WTC11 (cell line): ENCODE results near the gene AADACL2.

ENCODE experiments used
- CTCF ChIP-seq: fragments of 200-600 bp; IDR thresholded peaks from 2 replicates; pipeline ENCODE4 v1.8.0; 2022; ENCODE audit warnings: antibody characterized with exemption
- ELF4 ChIP-seq: sonication (generic); formaldehyde crosslinking; IDR thresholded peaks from 2 replicates; pipeline ENCODE4 v1.8.1; 2022; ENCODE audit warnings: low read depth, mild to moderate bottlenecking, moderate library complexity, missing genetic modification reagents
- SP1 ChIP-seq: sonication (generic); formaldehyde crosslinking; conservative IDR thresholded peaks from 2 replicates; pipeline ENCODE4 v1.8.1; 2022; ENCODE audit warnings: missing genetic modification reagents
- ZBTB43 ChIP-seq: sonication (generic); formaldehyde crosslinking; IDR thresholded peaks from 2 replicates; pipeline ENCODE4 v1.8.1; 2023; ENCODE audit warnings: mild to moderate bottlenecking, missing genetic modification reagents
- TF ChIP-seq, protein P1 (sequence below): sonication (generic); formaldehyde crosslinking; IDR thresholded peaks from 2 replicates; pipeline ENCODE4 v1.8.1; 2023; ENCODE audit warnings: mild to moderate bottlenecking, missing genetic modification reagents, moderate library complexity

- TF ChIP-seq, protein P1, sequence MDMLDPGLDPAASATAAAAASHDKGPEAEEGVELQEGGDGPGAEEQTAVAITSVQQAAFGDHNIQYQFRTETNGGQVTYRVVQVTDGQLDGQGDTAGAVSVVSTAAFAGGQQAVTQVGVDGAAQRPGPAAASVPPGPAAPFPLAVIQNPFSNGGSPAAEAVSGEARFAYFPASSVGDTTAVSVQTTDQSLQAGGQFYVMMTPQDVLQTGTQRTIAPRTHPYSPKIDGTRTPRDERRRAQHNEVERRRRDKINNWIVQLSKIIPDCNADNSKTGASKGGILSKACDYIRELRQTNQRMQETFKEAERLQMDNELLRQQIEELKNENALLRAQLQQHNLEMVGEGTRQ (CRISPR knock-in tag) = no peak
- TF ChIP-seq SP1 (CRISPR knock-in tag) (no peak), ELF4 (CRISPR knock-in tag) (no peak), CTCF (no peak), ZBTB43 (no peak)
These were observed 37.2 kb downstream of the AADACL2 start for GRCh38 chr3:151770956-151771355.
